GM10847 (cell line): ENCODE results near the gene AURKA.

Experiments
- POLR2A ChIP-seq: IDR thresholded peaks from 2 replicates; pipeline ENCODE4 v1.6.1; 2011; ENCODE audit not compliant: insufficient read length; ENCODE audit errors: extremely low read depth

Gene AURKA

GRCh38 chr20:56411759-56412472 is 19.9 kb upstream of the AURKA start, which contains the start of gene CASS4:
TSS of gene CASS4 (plus strand) at chr20:56412260. CDS start at chr20:56412459, 199 bp downstream.
- TF ChIP-seq POLR2A, result no peak

GRCh38 chr20:56409956-56410355 is 17.9 kb upstream of the AURKA start:
- no peak for TF ChIP-seq POLR2A

GRCh38 chr20:56409521-56409920 is 17.5 kb upstream of the AURKA start:
- no peak for TF ChIP-seq POLR2A

GRCh38 chr20:56406910-56407309 is 14.9 kb upstream of the AURKA start:
- no peak for TF ChIP-seq POLR2A

- no peak for TF ChIP-seq POLR2A
These were observed 11.4 kb upstream of the AURKA start for GRCh38 chr20:56403465-56403864.

DNA sequence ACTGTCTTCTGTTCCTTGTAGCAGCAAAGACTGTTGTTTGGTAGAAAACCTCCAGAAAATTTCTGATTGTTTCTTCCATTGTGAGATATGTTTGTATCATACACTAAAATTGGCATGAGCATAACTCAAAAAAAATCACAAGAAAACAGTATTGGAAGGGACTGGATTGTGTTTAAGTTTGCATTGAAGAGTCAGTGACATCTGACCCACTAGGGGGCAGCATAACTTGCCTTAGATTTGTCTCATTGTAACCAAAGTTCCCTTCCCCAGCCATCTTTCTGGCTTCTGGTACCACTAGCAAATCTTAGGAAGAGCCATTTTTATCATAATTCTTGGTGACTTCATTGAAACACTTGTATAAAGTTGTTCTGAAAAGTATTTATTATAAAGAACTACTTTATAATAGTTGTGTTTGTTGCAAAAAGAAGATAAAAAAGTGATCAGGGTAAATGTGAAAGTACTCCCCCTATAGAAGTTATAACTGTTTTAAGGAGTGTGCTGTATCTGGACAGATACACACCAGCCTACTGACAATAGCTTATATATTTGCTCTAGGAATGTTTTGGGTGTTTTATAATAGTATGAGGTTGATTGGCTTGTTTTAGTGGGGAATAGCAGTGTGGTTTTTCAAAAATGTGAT is 8.1 kb upstream of the AURKA start:
- no peak for TF ChIP-seq POLR2A

GRCh38 chr20:56395166-56395565 is 3.2 kb upstream of the AURKA start:
- TF ChIP-seq POLR2A, result no peak

- TF ChIP-seq POLR2A, result no peak
These were observed 1.6 kb upstream of the AURKA start for GRCh38 chr20:56393653-56394052.

GRCh38 chr20:56392881-56393482 is 967 bp upstream of the AURKA start:
- TF ChIP-seq POLR2A, result no peak

DNA sequence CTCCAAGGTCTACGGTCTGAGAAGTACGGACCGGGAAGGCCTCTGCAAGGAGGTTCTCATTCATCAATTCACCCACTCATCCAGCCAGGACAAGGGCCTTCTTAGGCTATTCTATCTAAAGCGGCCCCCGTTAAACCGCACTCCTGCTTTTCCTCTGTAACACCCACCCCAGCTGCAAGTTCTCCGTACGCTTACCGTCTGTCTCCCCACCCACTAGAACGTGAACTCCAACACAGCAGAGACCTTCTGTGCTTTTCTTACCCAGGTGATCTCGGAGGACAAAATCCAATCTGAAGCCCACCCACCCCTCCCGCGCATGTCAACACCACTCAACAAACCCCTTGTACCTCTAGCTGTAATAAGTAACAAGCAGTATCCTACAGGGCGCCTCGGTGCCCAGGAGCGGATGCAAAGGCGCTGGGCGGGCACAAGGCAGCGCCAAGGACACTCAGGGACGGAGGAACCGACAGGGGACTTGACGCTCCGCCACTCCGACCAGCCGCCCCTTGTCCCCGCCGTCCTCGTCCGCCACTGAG is 351 bp downstream of the AURKA start:
- TF ChIP-seq POLR2A, result no peak

DNA sequence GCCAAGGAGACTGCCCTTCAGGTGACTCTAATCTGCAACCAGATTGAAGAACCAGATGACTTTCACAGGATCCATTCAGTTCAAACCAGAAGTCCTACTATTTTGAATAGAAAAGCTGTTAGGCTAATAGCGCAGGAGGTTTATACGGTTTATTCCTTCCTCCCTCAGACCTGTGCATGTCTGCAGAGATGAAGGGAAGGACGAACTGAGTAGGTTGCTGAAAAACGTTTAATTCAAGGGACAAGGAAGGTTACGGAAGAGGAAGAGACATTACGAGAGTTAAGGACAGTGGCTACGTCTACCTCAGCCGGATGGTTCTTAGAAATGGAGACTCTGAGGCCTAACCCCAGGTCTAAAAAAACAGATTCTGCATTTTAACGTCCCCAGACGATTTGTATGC is 978 bp downstream of the AURKA start:
- no peak for TF ChIP-seq POLR2A

GRCh38 chr20:56389807-56390206 is 2.2 kb downstream of the AURKA start:
- no peak for TF ChIP-seq POLR2A

- no peak for TF ChIP-seq POLR2A
These were observed 3.1 kb downstream of the AURKA start for GRCh38 chr20:56388882-56389281.

DNA sequence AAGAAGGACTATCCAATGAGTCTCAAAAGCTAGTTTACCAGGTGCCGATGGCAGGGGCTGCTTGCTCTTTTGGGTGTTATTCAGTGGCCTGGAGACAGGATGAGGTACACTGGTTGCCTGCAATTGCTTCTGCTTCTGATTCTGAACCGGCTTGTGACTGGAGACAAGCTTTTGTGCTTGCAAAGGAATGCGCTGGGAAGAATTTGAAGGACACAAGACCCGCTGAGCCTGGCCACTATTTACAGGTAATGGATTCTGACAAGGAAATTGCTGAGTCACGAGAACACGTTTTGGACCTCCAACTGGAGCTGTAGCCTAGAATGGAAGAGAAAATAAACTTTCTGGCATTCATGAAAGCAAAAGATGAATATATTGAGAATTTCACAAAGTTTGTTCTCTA is 5.8 kb downstream of the AURKA start:
- TF ChIP-seq POLR2A, result no peak

GRCh38 chr20:56385130-56385529 is 6.9 kb downstream of the AURKA start:
- TF ChIP-seq POLR2A, result no peak

DNA sequence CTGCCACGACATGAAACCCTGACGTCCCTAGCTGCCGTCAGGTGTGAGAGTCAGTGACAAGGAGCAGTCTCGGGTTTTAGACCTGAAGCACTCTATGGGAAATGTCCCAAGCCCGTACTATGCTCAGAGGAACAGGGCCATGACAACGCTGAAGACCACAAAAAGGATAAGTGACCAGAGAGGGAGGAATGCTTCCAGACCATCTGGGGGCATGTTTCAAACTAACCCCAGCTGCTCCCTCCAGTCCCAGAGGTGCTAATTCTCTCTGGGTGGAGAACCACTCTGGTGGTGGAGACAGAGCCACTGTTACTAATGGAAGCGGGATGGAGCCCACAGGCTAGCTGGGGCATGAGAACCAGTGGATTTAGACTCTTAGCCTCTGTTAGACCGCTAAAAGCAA is 8.7 kb downstream of the AURKA start:
- TF ChIP-seq POLR2A, result no peak

- TF ChIP-seq POLR2A, result no peak
These were observed 9.3 kb downstream of the AURKA start for GRCh38 chr20:56382696-56383095.

GRCh38 chr20:56381501-56381900 is 10.5 kb downstream of the AURKA start:
- TF ChIP-seq POLR2A, result no peak
